Glutamatergic neuron (in vitro differentiated cells): Measurements from ENCODE around the gene TAF1B. TPM values are rescaled to one million over a fixed set of nuclear protein-coding genes. Genes with fewer than 3 reads are reported as not detected.
A peak's percentile ranks its signal among the peaks of the same experiment; 100 is the strongest.

Experiments used
- DNase-seq: peaks from one replicate; pipeline ENCODE4 v3.0.0; 2022
- H3K27ac Mint-ChIP-seq: one replicate; pipeline ENCODE4 v1.8.0; 2020; ENCODE audit warnings: mild to moderate bottlenecking, mixed read lengths, inconsistent platforms; ENCODE audit not compliant: unreplicated experiment
- H3K27me3 Mint-ChIP-seq: one replicate; pipeline ENCODE4 v1.8.0; 2020; ENCODE audit warnings: mild to moderate bottlenecking, moderate library complexity, mixed read lengths, inconsistent platforms; ENCODE audit not compliant: unreplicated experiment
- H3K36me3 Mint-ChIP-seq: one replicate; pipeline ENCODE4 v1.8.0; 2020; ENCODE audit warnings: mild to moderate bottlenecking, mixed read lengths, inconsistent platforms; ENCODE audit not compliant: unreplicated experiment
- H3K4me1 Mint-ChIP-seq: one replicate; pipeline ENCODE4 v1.8.0; 2020; ENCODE audit warnings: mild to moderate bottlenecking, low read depth, mixed read lengths, inconsistent platforms; ENCODE audit not compliant: unreplicated experiment
- H3K4me3 Mint-ChIP-seq: one replicate; pipeline ENCODE4 v1.8.0; 2020; ENCODE audit warnings: mild to moderate bottlenecking, mixed read lengths, inconsistent platforms; ENCODE audit not compliant: unreplicated experiment
- H3K9me3 Mint-ChIP-seq: one replicate; pipeline ENCODE4 v1.8.0; 2020; ENCODE audit warnings: mild to moderate bottlenecking, moderate library complexity, mixed read lengths, inconsistent platforms; ENCODE audit not compliant: unreplicated experiment
- total RNA-seq: library from RNA; stranded (reverse); fragmentation: NEBNext Ultra II Directional; extraction: Animal tissue kit (Norgen Biotek cat#: 25700); gene quantifications from one replicate; pipeline ENCODE4 v1.2.1, GENCODE V29; 2021; ENCODE audit not compliant: unreplicated experiment
- TF ChIP-seq, protein P1 (sequence below): fragments of 200-600 bp; sonication (generic); IDR thresholded peaks from one replicate; pipeline ENCODE4 v1.5.0; 2021; ENCODE audit not compliant: partially characterized antibody, unreplicated experiment

Gene TAF1B
- total RNA-seq, 1 donor from 2014 or later = 16.7 TPM

DNA sequence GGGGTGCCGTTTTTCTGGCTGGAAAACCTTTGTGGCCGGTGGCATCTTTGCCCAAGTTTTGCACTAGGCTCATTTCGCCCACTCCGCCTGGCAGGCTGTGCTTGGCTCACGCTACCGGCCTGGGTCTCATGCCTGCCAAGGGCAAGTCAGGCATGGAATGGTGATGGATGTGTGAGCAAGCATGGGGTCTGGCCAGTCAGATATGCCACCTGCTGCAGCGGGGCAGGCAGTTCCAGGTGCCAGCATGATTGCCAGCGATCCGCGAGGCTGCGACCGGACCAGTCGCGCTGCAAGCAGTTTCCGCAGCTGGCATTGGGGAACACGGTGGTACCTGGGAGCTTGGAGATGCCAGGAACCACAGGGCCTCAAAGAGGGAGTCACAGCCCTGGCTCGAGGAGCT, 40.6 kb downstream of the TAF1B start:
- Mint-ChIP-seq H3K4me1 (no peaks in the 10 kb centered on the region), H3K4me3 (no peak overlapping the region), H3K27me3 (peaks cover 2% of the 10 kb centered on the region), H3K36me3 (peaks cover 24% of the 10 kb centered on the region), H3K9me3 (peaks cover 4% of the 10 kb centered on the region), H3K27ac (no peak overlapping the region)
- TF ChIP-seq, protein P1, sequence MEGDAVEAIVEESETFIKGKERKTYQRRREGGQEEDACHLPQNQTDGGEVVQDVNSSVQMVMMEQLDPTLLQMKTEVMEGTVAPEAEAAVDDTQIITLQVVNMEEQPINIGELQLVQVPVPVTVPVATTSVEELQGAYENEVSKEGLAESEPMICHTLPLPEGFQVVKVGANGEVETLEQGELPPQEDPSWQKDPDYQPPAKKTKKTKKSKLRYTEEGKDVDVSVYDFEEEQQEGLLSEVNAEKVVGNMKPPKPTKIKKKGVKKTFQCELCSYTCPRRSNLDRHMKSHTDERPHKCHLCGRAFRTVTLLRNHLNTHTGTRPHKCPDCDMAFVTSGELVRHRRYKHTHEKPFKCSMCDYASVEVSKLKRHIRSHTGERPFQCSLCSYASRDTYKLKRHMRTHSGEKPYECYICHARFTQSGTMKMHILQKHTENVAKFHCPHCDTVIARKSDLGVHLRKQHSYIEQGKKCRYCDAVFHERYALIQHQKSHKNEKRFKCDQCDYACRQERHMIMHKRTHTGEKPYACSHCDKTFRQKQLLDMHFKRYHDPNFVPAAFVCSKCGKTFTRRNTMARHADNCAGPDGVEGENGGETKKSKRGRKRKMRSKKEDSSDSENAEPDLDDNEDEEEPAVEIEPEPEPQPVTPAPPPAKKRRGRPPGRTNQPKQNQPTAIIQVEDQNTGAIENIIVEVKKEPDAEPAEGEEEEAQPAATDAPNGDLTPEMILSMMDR = no peak
- DNase-seq = no peak

DNA sequence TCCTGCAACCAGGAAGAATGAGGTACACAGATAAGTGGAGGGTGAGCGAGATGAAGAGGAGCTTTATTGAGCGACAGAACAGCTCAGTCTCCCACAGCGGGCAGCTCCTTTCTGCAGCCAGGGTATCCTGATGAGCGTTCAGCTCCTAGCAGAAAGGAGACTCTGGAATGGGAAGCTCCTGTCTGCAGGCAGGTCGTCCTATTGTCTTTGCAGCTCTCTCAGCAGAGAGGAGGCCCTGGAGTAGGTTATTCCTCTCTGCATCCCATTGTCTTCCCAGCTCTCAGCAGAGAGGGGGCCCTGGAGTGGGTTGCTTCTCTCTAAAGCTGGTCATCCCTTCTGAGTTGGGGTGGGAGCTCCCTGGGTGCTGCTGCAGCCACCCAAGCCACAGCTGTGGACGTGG, 41.2 kb downstream of the TAF1B start:
- Mint-ChIP-seq H3K27me3 (peaks cover 2% of the 10 kb centered on the region), H3K4me1 (peaks cover 2% of the 10 kb centered on the region), H3K27ac (no peak overlapping the region), H3K36me3 (peaks cover 24% of the 10 kb centered on the region), H3K4me3 (no peak overlapping the region), H3K9me3 (peaks cover 4% of the 10 kb centered on the region)
- no peak for DNase-seq
- TF ChIP-seq, protein P1 = no peak

DNA sequence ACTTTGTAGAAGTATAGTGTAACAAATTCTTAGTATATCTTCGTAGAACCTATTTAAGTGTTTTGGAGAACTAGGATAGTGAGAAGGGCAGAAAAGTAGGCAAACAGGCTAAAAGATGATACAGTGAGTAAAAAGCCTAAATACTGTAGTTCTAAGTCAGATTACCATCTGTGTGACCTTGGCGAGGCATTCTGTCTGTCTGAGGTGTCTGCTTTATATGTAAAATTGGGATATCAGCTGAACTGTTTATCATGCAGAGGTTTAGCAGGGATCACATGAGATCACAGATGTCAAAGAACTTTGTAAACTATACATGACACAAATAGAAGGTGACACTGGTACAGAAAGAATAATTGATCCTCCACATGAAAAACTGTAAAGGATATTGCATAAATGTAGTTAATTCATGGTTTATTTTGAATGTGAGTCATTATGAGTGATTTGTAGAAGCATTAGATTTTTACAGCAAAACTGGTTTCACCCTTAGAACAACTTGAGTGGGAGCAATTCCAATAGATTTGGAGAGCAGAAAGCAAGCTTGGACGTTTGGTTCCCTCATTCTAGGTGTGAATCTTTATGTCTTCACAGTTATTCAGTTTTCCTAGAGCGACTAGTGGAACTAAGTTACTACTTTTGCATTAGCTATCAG, 41.9 kb downstream of the TAF1B start:
- Mint-ChIP-seq H3K4me1 (peaks cover 6% of the 10 kb centered on the region), H3K36me3 (peaks cover 24% of the 10 kb centered on the region), H3K27ac (no peak overlapping the region), H3K27me3 (peaks cover 2% of the 10 kb centered on the region), H3K9me3 (peaks cover 4% of the 10 kb centered on the region), H3K4me3 (no peak overlapping the region)
- TF ChIP-seq, protein P1 = no peak
- no peak for DNase-seq

DNA sequence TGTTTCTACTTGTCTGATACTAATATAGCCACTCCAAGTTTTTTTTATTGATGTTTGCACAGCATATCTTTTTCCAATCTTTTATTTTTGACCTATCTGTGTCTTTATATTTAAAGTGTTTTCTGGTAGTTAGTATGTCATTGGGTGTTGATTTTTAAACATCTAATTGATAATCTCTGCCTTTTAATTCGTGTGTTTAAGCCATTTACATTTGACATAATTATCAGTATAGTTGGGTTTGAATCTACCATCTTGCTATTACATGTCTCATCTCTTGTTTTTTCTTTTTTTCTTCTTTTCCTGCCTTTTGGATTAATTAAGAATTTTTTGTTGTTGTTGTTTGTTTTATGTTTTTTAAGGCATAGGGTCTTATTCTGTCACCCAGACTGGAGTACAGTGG, 44.2 kb downstream of the TAF1B start:
- no peak overlapping the region for H3K4me3 Mint-ChIP-seq
- TF ChIP-seq, protein P1 = no peak
- peaks cover 6% of the 10 kb centered on the region for H3K4me1 Mint-ChIP-seq
- H3K36me3 Mint-ChIP-seq = peaks cover 24% of the 10 kb centered on the region
- H3K9me3 Mint-ChIP-seq = peaks cover 4% of the 10 kb centered on the region
- H3K27ac Mint-ChIP-seq = no peak overlapping the region
- peaks cover 2% of the 10 kb centered on the region for H3K27me3 Mint-ChIP-seq
- DNase-seq = no peak

DNA sequence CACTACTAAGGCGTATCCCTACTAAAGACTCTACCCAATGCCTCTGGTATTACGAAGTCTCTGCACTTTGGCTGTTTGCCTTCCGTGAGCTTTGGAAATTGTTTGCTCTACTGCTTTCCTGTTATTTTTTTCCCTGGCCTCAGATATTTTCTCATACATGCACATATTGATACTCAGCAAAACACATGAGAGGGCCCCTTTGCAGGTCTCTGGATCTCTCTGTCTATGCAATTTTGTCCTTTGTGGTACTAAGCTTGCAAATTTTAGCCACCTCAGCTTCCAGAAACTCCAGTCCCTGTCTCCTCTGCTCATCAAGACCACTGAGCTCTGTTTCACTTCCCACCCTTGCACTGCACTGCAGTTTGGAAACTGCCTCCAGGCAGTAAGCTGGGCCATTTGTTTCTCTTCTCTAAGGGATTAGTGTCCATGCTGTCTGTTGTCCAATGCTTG, 46.6 kb downstream of the TAF1B start:
- H3K27ac Mint-ChIP-seq = peak overlapping the region; percentile 2
- H3K27me3 Mint-ChIP-seq = peaks cover 2% of the 10 kb centered on the region
- TF ChIP-seq, protein P1 = no peak
- peaks cover 6% of the 10 kb centered on the region for H3K4me1 Mint-ChIP-seq
- DNase-seq = peak; percentile 17
- peaks cover 19% of the 10 kb centered on the region for H3K36me3 Mint-ChIP-seq
- no peak overlapping the region for H3K4me3 Mint-ChIP-seq
- H3K9me3 Mint-ChIP-seq = peaks cover 4% of the 10 kb centered on the region
